Keratinocyte (primary cell): ENCODE data around the gene SEC22A.

Experiments
- EZH2 ChIP-seq: IDR thresholded peaks from one replicate; pipeline ENCODE4 v1.6.1; 2012; ENCODE audit warnings: inconsistent platforms, mild to moderate bottlenecking, low read length, moderate library complexity
- TF ChIP-seq, protein P1 (sequence below), 3 experiments: IDR thresholded peaks in 1 of 3; conservative IDR thresholded peaks in 1 of 3; optimal IDR thresholded peaks in 1 of 3; 2 replicates in 2 of 3; 3 replicates in 1 of 3; pipeline versions ENCODE3 to v1.5.1; 2011; ENCODE audit warnings: low read length in 3 of 3, mild to moderate bottlenecking in 3 of 3, moderate library complexity in 2 of 3, control low read depth in 1 of 3, inconsistent platforms in 1 of 3; ENCODE audit not compliant: insufficient read depth in 2 of 3; ENCODE audit errors: extremely low read depth in 1 of 3

DNA sequence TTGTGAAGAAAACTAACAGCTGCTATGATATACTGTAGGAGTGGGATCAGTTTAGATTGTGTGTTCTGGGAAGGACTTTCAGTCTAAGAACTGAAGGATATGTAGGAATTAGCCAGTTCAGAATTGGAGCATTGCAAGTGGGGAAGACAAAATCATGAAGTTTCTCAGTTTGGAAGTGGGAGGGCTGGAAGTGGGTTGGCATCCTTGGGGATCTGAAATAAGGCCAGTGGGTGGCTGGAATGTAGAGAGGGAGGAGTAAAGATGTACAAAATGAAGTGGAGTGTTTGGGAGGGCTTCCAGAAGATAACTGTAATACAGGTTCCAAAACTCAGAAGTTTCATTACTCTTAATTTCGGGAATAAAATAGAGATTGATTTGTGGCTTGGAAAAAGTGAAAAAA is 17.2 kb downstream of the SEC22A start:
- TF ChIP-seq, protein P1, sequence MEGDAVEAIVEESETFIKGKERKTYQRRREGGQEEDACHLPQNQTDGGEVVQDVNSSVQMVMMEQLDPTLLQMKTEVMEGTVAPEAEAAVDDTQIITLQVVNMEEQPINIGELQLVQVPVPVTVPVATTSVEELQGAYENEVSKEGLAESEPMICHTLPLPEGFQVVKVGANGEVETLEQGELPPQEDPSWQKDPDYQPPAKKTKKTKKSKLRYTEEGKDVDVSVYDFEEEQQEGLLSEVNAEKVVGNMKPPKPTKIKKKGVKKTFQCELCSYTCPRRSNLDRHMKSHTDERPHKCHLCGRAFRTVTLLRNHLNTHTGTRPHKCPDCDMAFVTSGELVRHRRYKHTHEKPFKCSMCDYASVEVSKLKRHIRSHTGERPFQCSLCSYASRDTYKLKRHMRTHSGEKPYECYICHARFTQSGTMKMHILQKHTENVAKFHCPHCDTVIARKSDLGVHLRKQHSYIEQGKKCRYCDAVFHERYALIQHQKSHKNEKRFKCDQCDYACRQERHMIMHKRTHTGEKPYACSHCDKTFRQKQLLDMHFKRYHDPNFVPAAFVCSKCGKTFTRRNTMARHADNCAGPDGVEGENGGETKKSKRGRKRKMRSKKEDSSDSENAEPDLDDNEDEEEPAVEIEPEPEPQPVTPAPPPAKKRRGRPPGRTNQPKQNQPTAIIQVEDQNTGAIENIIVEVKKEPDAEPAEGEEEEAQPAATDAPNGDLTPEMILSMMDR (optimal IDR thresholded peaks at IDR 0.05 in 1 of 3, IDR thresholded peaks at IDR 0.05 in 1 of 3, conservative IDR thresholded peaks at IDR 0.05 in 1 of 3; ENCODE audit: extremely low read depth in 1 of 3, insufficient read depth in 2 of 3, low read length in 3 of 3), result no peak
- no peak for TF ChIP-seq EZH2
